Suppressor macrophage treated with lipopolysaccharide for 4 hours (primary cell): ENCODE measurements around the gene ABAT.
"Not testable (repeated sequence)": the region's sequence is repeated elsewhere in the genome, so short reads cannot be mapped to it uniquely, and the experiment has no call there.

Experiments
- DNase-seq: peaks from one replicate; pipeline ENCODE4 v3.0.0-alpha.2; 2020

Gene ABAT

DNA sequence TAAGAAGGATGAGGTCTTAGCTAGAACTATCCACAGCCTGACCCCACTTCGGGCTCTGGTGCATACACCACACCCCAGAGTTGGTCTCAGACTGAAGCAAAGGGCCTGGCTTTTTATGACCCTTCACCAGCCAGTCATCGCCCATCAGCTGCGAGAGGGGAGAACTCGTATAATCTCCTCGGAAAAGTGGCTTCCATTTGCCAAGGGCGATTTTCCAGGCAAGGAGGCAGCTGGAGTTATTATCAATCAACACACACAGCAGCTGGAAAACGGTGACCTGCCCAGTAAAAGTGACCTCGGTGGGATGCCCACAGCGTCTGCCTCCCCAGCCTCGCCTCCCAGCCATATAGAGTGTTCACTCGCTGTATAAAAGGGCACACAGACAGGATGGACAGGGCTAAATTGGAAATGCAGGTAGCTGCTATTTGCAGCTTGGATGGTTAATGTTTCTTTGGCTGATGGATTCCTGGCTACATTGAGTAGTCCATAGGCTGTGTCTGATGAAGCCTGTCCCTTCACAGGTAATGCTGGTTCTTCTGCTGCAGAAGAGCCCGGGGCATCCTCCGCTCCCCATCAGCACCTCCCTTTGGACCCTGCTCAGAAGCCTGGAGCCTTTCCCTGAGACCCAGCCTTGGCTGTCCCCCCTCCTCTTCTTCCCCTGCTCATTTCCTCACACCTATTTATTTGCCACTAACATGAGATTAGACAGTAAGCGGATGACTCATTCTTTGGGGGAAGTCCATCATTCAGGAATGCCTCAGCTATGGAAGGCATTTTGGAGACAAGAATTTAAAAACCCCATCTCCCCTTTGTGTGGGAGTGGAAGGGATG, 77.3 kb downstream of the ABAT start:
- peak; percentile 18 for DNase-seq

DNA sequence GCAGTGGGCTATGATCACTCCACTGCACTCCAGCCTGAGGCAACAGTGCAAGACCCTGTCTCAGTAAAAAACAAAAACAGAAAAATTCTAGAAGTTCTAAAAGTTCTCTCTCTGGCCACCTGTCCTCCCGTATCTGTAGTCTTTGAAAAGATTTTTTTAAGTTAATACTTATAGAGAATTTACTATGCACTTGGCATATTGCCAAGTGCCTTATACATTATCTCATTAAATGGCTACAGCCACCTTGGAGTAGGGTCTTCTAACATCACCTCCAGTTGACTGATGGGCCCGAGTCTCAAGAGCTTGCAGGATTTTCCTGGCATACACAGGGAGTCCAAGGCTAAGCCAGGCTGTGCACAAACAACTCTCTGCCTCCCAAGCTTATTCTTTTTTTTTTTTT, 78.3 kb downstream of the ABAT start:
- no peak for DNase-seq

GRCh38 chr16:8753416-8754054, 79.1 kb downstream of the ABAT start:
- no peak for DNase-seq

GRCh38 chr16:8756755-8757154, 82.3 kb downstream of the ABAT start:
- no peak for DNase-seq

GRCh38 chr16:8758022-8758421, 83.6 kb downstream of the ABAT start:
- DNase-seq = no peak

DNA sequence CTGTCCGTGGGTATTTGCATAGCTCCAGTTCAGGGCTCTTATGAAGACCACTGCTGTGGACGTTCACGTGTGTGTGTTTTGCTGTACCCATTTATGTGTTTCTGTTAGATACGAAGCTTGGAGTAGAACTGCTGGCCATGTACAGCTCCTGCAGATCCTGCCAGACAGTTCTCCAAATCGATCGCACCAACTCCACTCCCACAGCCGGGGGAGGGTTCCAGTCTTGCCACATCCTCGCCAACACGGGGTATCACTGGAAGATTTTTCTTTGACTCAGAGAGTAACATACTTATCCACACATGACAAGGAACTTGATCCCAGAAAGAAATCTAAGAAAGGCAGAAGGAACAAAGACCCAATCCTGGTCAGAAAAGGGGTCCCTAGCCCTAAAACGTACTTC, 85.6 kb downstream of the ABAT start:
- no peak for DNase-seq

GRCh38 chr16:8761078-8761477, 86.7 kb downstream of the ABAT start:
- no peak for DNase-seq

DNA sequence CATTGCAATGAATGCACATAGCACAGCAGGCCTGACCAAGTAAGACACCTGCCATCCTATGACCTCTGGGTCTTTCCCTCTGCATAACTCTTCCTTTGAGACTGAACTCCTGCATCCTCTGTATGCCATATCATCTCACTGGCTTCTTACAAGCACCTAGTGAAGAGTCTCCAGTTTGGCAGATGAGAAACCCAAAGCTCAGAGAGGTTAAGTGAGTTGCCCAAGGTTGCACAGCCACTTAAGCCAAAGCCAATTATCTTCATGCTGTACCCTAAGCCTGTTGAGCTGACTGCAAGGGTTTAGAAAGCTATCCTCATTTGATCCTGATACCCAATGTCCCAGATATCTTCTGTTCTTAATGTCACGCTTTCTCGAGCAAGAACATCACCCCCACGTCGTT, 87.8 kb downstream of the ABAT start:
- DNase-seq = no peak

DNA sequence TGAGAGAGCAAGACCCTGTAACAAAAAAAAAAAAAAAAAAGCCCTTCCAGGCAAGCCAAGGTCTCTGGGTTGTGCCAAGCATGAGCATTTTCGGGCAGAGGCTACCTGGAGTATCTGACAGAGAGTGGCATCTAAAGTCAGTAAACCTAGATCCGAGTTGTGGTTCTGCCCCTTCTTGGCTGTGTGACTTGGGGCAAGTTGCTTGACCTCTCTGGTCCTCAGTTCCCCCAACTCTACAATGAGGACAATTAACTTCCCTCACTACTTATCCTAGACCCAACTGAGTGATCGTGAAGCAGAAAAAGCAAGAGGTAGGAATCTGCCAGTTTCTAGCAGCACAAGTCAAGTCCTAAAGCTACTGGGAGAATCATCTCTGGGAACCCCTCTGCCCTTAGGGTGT, 88.7 kb downstream of the ABAT start:
- no peak for DNase-seq

DNA sequence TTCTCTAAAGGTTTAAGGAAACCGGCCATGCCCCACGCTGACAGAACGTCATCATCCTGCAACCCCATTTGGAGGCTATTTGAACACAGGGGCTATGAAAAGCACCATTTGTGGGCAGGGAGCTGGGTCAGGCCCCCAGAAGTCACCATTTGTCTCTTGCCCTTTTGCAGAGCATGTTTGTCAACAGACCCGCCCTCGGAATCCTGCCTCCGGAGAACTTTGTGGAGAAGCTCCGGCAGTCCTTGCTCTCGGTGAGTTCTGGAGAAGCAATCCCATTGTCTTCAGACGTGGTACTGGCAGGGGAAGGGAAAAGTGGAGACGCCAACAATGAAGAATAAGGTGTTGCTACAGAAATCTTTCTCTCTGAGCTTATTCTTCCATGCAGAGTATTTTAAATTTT, 89.5 kb downstream of the ABAT start:
- DNase-seq = no peak

DNA sequence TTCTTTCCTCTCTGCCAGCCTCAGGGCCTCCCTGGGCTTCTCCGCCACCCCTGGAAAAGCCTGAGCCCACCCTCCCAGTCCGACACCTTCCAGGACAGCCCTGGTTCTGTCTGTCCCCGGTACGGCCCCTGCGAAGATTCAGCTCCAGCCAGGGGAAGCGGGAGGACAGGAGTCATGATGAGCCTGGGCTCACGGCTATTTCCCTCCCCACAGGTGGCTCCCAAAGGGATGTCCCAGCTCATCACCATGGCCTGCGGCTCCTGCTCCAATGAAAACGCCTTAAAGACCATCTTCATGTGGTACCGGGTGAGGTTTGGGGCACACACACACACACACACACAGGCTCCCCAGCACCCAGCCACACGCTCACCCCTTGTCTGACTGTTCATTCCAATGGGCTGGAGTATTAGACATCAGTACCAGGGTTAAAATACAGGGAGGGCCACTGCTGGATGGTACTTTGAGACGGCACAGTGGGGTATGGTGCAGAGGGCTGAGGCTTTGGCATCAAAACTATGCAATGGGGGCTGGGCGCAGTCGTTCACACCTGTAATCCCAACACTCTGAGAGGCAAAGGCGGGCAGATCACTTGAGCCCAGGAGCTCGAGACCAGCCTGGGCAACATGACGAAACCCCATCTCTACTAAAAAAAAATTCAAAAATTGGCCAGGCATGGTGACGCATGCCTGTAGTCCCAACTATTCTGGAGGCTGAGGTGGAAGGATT, 90.3 kb downstream of the ABAT start:
- DNase-seq = no peak

- no peak for DNase-seq
These were observed 92.8 kb downstream of the ABAT start for GRCh38 chr16:8767176-8767575.

DNA sequence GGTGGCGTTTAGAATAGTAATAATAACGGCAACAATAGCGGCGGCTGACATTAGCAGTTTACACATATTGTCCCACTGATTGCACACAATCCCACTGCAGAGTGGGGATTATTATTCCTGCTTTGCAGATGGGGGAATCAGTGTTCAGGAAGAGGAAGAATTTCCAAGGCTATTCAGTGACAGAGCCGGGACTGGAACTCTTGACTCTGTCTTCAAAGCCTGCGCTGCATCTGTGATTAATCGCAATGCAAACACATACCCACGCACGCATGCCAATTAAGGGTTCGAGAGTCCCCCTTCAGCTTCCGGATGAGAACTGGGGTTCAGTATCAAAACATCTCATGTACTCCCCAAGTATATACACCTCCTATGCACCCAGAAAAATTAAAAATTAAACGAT, 93.9 kb downstream of the ABAT start:
- DNase-seq = no peak

DNA sequence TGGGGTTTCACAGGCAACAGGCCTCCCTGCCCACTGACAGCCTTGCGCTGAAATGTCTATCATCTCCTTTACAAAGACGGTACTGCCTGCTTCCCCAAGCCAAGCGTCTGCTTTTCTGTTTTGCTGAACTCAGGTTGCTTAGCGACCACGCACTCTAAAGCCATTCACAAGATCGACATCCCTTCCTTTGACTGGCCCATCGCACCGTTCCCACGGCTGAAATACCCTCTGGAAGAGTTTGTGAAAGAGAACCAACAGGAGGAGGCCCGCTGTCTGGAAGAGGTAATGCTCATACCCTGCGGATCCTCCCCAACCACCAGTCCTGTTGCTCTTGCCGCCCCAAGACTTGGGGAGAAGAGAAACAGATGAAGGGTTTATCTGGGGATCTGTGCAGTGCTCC, 94.3 kb downstream of the ABAT start:
- no peak for DNase-seq

- DNase-seq = no peak
These were observed 99.1 kb downstream of the ABAT start for GRCh38 chr16:8773537-8773936.

DNA sequence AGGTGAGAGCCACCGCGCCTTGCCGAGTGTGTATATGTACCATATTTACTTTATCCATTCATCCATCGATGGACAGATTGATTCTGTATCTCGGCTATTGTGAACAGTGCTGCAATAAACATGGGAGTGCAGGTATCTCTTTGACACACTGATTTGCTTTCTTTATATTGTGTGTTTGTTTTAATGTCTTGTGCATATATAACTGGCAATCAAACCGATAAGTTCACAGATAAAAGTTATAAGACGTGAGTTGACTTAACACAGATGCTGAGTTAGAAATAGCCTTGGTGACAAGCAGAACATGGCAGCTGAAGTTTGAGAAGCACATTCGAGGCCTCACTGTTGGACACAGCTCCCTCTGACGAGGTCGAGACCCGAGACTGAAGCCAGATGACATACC, 99.8 kb downstream of the ABAT start:
- DNase-seq = no peak

GRCh38 chr16:8775359-8775758, 100.9 kb downstream of the ABAT start:
- no peak for DNase-seq

DNA sequence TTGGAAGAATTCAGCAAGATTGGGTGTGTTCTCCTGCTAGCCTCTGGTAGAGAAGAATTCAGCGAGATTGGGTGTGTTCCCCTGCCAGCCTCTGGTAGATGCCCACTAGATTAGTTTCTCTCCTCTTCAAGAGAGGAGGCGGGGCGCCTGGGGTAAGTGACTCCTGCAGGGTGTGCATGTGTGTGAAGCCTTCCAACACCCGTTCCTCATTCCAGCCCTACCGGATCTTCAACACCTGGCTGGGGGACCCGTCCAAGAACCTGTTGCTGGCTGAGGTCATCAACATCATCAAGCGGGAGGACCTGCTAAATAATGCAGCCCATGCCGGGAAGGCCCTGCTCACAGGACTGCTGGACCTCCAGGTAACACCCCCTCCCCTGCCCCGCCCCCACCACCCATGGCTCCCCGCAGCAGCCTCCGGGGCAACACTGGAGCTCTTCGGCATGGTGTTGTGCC, 101.7 kb downstream of the ABAT start:
- no peak for DNase-seq

- no peak for DNase-seq
These were observed 102.8 kb downstream of the ABAT start for GRCh38 chr16:8777217-8777616.

DNA sequence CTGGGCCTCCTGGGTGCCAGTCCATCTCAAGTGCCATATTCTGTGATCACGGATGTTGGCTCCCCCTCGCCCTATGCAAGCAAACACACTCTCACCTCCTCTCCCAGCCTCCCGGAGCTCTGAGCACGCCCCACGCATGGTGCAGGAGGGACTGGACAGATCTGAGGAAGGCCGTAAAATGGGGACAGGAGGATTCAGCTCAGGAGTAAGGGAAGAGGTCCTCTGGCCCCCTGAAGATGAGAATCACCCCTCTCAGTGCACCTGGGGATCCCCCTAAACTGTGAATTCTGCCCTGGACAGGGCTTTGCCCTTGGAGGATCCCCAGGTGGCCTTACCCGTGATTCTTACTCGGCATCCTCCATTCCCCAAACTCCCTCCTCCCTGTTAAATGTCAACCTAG, 107.4 kb downstream of the ABAT start:
- no peak for DNase-seq

GRCh38 chr16:8782673-8783072, 108.3 kb downstream of the ABAT start:
- no peak for DNase-seq

DNA sequence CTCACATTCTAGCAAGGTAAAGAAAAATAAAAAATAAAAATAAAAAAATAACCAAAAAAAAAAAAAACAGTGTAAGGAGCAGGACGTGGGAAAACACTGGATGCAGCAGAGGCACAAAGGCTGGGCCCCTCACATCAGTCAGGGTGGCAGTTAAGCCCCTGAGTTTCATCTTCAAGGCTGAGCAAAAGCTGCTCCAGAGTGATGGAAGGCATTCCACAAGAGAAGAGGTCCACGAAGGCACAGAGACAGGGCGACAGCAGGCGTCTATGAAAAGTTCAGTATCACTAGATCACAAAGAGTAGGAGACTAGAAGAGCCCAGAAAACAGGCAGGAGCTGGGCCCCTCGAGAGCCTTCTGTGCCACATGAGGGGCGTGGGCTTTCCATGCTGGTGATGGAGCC, 111.0 kb downstream of the ABAT start:
- no peak for DNase-seq

DNA sequence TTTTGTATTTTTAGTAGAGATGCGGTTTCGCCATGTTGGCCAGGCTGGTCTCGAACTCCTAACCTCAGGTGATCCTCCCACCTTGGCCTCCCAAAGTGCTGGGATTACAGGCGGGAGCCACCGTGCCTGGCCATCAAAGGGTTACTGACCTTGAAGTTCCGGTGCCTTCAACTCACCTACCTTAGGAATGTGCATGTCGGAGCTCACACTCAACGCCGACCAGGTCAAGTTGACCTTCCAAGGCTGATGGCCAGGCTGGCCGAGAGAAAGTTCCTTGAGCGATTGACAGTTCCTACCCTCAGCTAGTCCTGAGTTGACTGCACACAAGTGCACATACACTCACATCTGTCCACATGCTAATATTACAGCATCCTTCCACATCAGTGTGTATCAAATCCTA, 111.9 kb downstream of the ABAT start:
- DNase-seq = not testable (repeated sequence)

DNA sequence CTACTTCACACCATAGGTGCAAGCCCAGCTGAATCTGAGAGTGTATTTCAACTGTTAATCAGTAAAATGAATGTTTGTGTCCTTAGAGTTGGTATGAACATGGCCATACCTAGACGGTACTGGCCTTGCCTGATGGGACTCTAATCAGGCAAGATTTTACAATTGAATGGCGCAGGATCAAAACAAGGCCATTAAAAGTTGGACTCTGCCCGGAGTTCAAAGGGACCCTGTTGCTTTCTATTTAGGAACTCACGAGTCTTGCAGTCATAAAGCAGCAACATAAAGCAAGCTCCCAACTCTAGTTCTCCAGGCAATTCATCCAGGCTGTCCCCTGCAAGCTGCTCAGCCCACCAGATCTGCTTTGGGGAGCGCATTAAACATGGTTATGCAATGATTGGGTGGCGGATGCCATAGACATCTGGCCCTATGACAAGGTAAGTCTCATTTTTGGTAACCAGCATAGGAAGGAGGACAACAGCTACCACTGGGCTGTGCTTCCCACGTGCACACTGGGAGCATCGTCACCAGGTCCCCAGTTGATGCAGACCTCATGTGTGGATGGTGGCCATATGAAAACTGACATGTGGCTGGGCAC, 114.3 kb downstream of the ABAT start:
- DNase-seq = no peak
